NCI-H345 treated with DMSO at 0.1 percent for 48 hours (cell line): Measurements from ENCODE around the gene TOLLIP.

Source experiments
- DNase-seq: peaks from one replicate; lab custom pipeline; 2025; ENCODE audit not compliant: unreplicated experiment; lab: John Stamatoyannopoulos, UW

TOLLIP gene

GRCh38 chr11:1317993-1318392 lies 8.6 kb upstream of the TOLLIP start:
- DNase-seq = no peak

- DNase-seq = no peak
Measured at GRCh38 chr11:1317432-1317831, 8.0 kb upstream of the TOLLIP start.

- no peak for DNase-seq
Measured at GRCh38 chr11:1310772-1311468, 1.5 kb upstream of the TOLLIP start.

- no peak for DNase-seq
Measured at GRCh38 chr11:1310318-1310687, 871 bp upstream of the TOLLIP start.

- DNase-seq = no peak
Measured at GRCh38 chr11:1308743-1309497, 512 bp downstream of the TOLLIP start.

GRCh38 chr11:1307998-1308742 lies 1.3 kb downstream of the TOLLIP start:
- DNase-seq = no peak

GRCh38 chr11:1307163-1307870 lies 2.1 kb downstream of the TOLLIP start:
- DNase-seq = no peak

GRCh38 chr11:1306186-1307162 lies 3.0 kb downstream of the TOLLIP start:
- no peak for DNase-seq

- DNase-seq = no peak
Measured at GRCh38 chr11:1305501-1306056, 3.9 kb downstream of the TOLLIP start.

GRCh38 chr11:1305063-1305495 lies 4.4 kb downstream of the TOLLIP start:
- DNase-seq = no peak

GRCh38 chr11:1304380-1304779 lies 5.1 kb downstream of the TOLLIP start:
- no peak for DNase-seq

GRCh38 chr11:1303973-1304372 lies 5.5 kb downstream of the TOLLIP start:
- DNase-seq = no peak

GRCh38 chr11:1303126-1303821 lies 6.2 kb downstream of the TOLLIP start:
- no peak for DNase-seq

GRCh38 chr11:1302461-1303125 lies 6.8 kb downstream of the TOLLIP start:
- DNase-seq = no peak

GRCh38 chr11:1302041-1302460 lies 7.4 kb downstream of the TOLLIP start:
- DNase-seq = no peak

- DNase-seq = no peak
Measured at GRCh38 chr11:1301220-1302000, 8.0 kb downstream of the TOLLIP start.

- DNase-seq = peak; percentile 58
Measured at GRCh38 chr11:1300569-1301187, 8.8 kb downstream of the TOLLIP start.
